ENCODE measurements around the gene CMPK2. TPM values are rescaled to one million over a fixed set of nuclear protein-coding genes. Genes with fewer than 3 reads are reported as not detected.
"Not testable (repeated sequence)": the region's sequence is repeated elsewhere in the genome, so short reads cannot be mapped to it uniquely, and the experiment has no call there.

The CMPK2 gene
- polyA plus RNA-seq, 1 donor = 3.1 TPM

GRCh38 chr2:6881046-6881445 lies 15.3 kb upstream of the CMPK2 start:
- no peak for DNase-seq (ENCODE audit: low read depth)

- DNase-seq (ENCODE audit: low read depth) = no peak
Observed at GRCh38 chr2:6880200-6880733, 14.6 kb upstream of the CMPK2 start.

GRCh38 chr2:6879011-6879410 lies 13.3 kb upstream of the CMPK2 start:
- DNase-seq (ENCODE audit: low read depth) = no peak

GRCh38 chr2:6878549-6878948 lies 12.8 kb upstream of the CMPK2 start:
- DNase-seq (ENCODE audit: low read depth) = no peak

DNA sequence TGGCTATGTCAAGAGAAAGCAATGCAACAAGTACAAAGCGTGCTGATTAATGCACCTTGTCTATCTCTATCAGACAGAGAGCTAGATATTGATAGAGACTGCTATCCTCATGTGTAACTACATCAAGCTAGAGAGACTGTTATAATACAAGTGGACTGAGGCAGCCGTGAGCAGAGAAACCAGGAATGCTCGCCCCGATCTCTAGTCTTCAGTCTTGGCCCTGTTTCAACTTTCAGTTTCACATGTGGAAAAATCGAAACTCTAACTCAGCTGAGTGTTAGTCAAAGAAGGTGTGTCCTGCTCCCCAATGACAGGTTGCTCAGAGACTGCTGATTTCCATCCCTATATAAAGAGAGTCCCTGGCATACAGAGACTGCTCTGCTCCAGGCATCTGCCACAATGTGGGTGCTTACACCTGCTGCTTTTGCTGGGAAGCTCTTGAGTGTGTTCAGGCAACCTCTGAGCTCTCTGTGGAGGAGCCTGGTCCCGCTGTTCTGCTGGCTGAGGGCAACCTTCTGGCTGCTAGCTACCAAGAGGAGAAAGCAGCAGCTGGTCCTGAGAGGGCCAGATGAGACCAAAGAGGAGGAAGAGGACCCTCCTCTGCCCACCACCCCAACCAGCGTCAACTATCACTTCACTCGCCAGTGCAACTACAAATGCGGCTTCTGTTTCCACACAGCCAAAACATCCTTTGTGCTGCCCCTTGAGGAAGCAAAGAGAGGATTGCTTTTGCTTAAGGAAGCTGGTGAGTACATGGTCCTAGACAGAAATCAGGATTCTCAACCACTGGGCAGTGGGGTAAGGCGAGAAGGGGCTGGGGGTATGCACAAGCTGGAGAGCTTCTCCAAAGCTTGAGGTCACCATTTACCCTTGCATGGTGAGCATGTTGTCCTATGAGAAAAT lies 11.9 kb upstream of the CMPK2 start, which contains the start of gene RSAD2:
TSS of gene RSAD2 (plus strand) at position 376 of the 903 bp plus-strand sequence. CDS start at position 400, 24 bp downstream.
- peak; percentile 54 for DNase-seq (ENCODE audit: low read depth)

- no peak for DNase-seq (ENCODE audit: low read depth)
Observed at GRCh38 chr2:6876309-6876708, 10.6 kb upstream of the CMPK2 start.

GRCh38 chr2:6874032-6874431 lies 8.3 kb upstream of the CMPK2 start:
- no peak for DNase-seq (ENCODE audit: low read depth)

- no peak for DNase-seq (ENCODE audit: low read depth)
Observed at GRCh38 chr2:6872394-6872793, 6.7 kb upstream of the CMPK2 start.

DNA sequence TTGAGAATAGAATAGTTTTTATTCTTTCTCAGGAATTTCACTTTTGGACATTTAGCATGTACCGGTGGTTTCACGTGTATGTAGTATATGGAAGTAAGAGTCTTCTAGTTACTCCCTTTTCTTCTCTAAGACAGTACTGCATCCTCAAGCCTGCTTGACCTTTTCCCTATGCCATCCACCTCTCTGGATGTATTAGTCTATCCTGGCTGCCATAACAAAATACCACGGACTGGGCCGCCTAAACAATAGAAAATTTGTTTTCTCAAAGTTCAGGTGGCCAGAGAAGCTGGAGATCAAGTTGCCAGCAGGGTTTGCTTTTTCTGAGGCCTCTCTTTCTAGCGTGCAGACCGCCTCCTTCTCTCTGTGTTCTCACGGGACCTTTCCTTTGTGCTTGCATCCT lies 1.3 kb upstream of the CMPK2 start:
- DNase-seq (ENCODE audit: low read depth) = no peak

DNA sequence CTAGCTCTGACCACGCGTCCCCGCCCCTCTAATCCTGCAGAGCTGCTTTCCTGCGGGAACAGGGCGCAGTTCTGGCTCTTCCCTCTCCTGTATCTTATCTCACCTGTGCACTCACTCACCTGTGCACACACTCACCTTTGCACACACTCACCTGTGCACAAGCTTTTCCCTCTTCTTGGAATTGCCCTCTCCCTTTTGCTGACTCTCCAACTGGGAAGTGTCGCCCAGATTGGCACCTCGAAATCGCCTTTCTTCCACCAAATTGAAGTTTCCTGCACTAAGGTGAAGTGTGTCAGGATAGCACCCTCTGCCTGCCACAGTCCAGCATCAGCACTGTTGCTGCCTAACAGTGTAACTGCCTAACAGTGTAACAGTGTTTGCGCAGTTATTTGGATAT lies 566 bp upstream of the CMPK2 start:
- DNase-seq (ENCODE audit: low read depth) = no peak

GRCh38 chr2:6864923-6865345 lies 773 bp downstream of the CMPK2 start:
- DNase-seq (ENCODE audit: low read depth) = no peak

GRCh38 chr2:6864231-6864754 lies 1.4 kb downstream of the CMPK2 start:
- no peak for DNase-seq (ENCODE audit: low read depth)

DNA sequence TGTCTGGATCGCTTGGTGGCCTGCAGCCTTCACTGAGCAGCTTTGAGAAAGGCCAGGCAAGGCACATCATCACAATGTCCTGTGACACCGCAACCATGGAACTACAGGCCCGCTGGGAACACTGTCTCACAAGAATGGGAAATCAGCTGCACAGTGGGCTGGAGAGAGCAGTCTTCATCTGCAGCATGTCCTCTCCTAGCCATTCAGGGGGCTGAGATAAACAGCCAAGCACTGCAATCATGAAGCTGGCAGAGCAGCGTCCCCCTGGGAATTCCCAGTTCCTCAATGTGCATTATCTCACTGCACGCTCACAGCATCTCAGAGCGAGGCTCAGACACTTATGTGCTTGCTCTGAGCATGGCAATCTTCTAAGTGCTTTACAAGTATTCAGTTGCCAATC lies 1.9 kb downstream of the CMPK2 start:
- no peak for DNase-seq (ENCODE audit: low read depth)

- no peak for DNase-seq (ENCODE audit: low read depth)
Observed at GRCh38 chr2:6860296-6860695, 5.4 kb downstream of the CMPK2 start.

DNA sequence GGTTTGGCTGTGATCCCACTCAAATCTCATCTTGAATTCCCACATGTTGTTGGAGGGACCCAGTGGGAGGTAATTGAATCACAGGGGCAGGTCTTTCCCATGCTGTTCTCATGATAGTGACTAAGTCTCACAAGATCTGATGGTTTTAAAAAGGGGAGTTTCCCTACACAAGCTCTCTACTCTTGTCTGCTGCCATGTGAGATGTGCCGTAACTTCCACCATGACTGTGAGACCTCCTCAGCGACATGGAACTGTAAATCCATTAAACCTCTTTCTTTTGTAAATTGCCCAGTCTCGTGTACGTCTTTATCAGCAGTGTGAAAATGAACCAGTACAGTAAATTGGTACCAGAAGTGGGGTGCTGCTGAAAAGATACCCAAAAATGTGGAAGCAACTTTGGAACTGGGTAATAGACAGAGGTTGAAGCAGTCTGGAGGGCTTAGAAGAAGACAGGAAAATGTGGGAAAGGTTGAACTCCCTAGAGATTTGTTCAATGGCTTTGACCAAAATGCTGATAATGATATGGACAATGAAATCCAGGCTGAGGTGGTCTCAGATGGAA lies 7.2 kb downstream of the CMPK2 start:
- not testable (repeated sequence) for DNase-seq (ENCODE audit: low read depth)

- DNase-seq (ENCODE audit: low read depth) = no peak
Observed at GRCh38 chr2:6856548-6856920, 9.2 kb downstream of the CMPK2 start.

GRCh38 chr2:6855860-6856547 lies 9.7 kb downstream of the CMPK2 start:
- no peak for DNase-seq (ENCODE audit: low read depth)

DNA sequence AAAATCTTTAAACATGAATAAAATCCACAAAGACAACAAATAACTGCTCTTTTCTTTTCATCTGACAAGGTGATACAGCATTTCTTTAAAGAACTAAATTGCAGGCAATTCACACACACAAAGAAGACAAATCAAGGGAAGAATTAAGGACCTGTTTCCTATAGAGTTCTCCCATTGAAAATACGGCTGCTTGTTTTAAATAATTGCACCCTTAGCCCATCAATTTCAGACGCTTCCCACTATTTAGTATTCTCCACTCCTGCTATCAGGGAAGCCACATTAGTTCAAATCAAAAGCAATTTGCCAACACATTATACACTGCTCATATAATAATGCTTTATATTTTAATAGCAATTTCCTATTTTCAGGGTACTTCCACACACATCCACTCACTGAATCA lies 11.3 kb downstream of the CMPK2 start:
- no peak for DNase-seq (ENCODE audit: low read depth)

DNA sequence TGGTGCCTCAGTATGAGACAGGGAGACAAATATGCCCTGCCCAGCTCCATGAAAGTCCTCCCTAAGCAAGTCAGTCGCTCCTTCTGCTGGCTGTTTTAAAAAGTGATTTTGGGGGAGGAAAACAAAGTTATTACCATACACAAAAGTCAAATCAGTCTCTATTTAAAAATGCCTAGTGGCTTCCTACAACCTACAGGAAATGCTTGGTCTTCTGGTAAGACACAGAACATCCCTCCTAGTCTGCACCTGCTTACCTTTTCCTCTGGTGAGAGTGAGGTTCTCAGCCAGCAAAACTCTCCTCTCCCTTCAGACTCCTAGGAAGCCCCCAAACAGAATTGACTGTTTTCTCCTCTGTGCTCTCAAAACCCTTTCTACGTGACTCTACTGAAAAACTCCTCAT lies 13.5 kb downstream of the CMPK2 start:
- no peak for DNase-seq (ENCODE audit: low read depth)

- no peak for DNase-seq (ENCODE audit: low read depth)
Observed at GRCh38 chr2:6846967-6847681, 18.6 kb downstream of the CMPK2 start.

DNA sequence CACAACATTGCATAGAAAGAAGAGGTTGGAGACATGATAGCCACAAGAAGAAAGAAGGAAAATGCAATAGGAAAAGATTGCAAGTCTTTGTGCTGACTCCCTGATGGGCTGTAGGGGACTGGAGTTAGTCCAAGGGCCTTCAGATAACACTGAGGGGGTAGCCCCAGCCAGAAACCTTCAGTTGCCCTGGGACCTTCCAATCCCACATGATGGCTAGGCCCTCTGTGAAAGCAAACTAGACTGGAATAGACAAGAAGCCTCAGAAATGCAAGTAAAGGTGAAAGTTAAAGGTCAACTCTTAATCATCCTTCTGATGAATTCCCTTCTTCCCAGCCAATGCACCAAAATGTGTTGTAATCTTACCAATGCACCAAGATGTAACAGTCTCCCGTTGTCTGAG lies 19.2 kb downstream of the CMPK2 start:
- DNase-seq (ENCODE audit: low read depth) = no peak

DNA sequence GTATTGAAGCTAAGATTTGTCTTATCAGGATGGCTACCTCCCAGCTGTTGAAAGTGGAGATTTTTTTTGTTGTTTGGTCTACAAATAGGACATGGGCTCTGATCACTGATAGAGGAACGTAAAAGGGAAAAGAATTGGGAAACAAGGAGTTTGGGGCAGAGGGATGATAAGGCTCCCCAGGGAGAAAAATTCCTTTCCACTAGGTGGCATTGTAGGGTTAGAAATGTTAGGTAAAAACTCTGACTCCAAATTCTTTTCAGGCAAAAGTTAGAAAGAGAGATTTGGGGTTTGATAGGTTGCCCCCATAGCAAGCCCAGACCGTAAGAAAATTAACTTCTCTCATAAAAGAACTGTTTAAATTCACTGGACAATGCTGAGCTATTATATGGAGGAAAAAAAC lies 19.8 kb downstream of the CMPK2 start:
- DNase-seq (ENCODE audit: low read depth) = no peak

Data from forelimb muscle (tissue), 1 donor.